Upper lobe of left lung (tissue), 4 donors: Measurements from ENCODE around the gene DNAJC17.

Experiments used
- EP300 ChIP-seq, 4 donors: sonication (generic); formaldehyde crosslinking; IDR thresholded peaks; one replicate each; pipeline ENCODE4 v1.5.1; 2017; ENCODE audit warnings: antibody characterized with exemption in 4 of 4, control low read depth in 2 of 4
- POLR2A ChIP-seq, 4 donors: fragments of 450-650 bp; IDR thresholded peaks; one replicate each; pipeline ENCODE4 v1.5.1; 2016 to 2017; ENCODE audit warnings: antibody characterized with exemption in 4 of 4, mild to moderate bottlenecking in 2 of 4
- POLR2AphosphoS5 ChIP-seq, 2 donors: sonication (generic); formaldehyde crosslinking; IDR thresholded peaks; one replicate each; pipeline ENCODE4 v1.5.1; 2017; ENCODE audit warnings: antibody characterized with exemption in 2 of 2
- TF ChIP-seq, protein P1 (sequence below), 6 experiments: fragments of 450-650 bp in 4 of 6; fragments of 200-600 bp in 2 of 6; sonication (generic) in 2 of 6; IDR thresholded peaks; one replicate each; pipeline ENCODE4 v1.5.1; 2016 to 2019; ENCODE audit warnings: antibody characterized with exemption in 6 of 6

DNA sequence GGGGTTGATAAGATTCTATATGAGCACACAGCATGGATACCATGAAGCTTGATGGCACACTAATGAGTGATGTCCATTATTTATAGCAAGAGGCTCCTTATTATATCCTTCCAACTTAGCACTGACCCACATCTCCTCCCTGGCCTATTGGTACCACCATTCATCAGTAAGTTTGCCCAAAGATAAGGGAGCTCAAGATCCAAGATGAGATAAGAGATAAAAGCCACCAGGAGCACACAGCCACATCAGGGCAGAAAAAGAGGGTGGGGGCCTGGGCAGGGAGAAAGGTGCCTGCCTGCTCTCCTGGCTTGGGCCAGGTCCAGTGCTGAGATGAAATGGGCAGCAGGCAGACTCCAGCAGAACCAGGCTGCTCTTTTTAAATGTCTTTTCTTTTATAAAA lies 25.6 kb upstream of the DNAJC17 start:
- TF ChIP-seq POLR2A (IDR thresholded peaks at IDR 0.05), result no peak
- TF ChIP-seq, protein P1, sequence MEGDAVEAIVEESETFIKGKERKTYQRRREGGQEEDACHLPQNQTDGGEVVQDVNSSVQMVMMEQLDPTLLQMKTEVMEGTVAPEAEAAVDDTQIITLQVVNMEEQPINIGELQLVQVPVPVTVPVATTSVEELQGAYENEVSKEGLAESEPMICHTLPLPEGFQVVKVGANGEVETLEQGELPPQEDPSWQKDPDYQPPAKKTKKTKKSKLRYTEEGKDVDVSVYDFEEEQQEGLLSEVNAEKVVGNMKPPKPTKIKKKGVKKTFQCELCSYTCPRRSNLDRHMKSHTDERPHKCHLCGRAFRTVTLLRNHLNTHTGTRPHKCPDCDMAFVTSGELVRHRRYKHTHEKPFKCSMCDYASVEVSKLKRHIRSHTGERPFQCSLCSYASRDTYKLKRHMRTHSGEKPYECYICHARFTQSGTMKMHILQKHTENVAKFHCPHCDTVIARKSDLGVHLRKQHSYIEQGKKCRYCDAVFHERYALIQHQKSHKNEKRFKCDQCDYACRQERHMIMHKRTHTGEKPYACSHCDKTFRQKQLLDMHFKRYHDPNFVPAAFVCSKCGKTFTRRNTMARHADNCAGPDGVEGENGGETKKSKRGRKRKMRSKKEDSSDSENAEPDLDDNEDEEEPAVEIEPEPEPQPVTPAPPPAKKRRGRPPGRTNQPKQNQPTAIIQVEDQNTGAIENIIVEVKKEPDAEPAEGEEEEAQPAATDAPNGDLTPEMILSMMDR (IDR thresholded peaks at IDR 0.05), result no peak
- no peak for TF ChIP-seq POLR2AphosphoS5 (IDR thresholded peaks at IDR 0.05)
- TF ChIP-seq EP300 (IDR thresholded peaks at IDR 0.05), result no peak
